Hematopoietic multipotent progenitor cell (in vitro differentiated cells): ENCODE data around the gene USP20. TPM values are rescaled to one million over a fixed set of nuclear protein-coding genes. Genes with fewer than 3 reads are reported as not detected.
"Not testable (repeated sequence)": the region's sequence is repeated elsewhere in the genome, so short reads cannot be mapped to it uniquely, and the experiment has no call there.

Source experiments
- DNase-seq, 3 donors: peaks; one replicate each; pipeline ENCODE4 v3.0.0-alpha.2; 2011 to 2015; ENCODE audit warnings: low read depth in 2 of 3, low spot score in 2 of 3
- total RNA-seq: library from RNA; depleted of rRNA; stranded (reverse); fragments of >200 nt; gene quantifications from one replicate; pipeline ENCODE4 v1.2.3, GENCODE V29; 2012

The USP20 gene
- total RNA-seq: 41.7 TPM

DNA sequence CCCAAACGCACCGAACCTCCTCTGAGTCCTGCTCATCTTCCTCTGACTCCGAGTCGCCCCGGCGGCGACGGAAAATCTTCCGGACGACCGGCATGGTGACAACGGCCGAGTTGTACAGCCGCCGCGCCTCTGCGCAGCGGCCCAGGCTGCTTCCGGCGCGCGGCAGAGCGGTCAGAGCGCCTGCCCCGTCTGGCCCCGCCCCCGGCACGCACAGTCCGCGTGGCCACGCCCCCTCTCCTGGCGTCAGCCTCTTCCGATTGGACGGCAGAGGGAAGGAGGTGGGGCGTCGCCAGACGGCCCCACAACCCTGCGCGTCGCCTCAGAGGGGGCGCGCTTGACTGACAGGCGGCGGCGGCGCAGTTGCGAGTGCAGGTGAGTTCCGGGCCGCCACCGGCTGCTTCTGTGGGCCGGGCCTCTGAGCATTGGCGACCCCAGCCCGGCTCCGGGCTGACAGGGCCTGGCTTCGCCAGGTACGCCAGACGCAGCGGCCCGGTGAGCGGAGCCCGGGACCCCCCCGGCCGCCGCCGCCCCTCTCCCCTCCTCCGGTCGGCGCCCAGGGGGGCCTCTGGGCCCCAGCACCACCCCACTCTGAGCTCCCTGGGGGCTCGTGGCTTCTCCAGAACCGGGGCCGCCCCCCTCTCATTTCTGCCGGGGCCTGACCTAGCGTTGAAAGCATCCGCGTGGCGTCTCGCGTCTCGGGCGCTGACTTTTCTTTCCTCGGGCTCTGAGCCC, at the start of gene USP20, which contains the start of gene C9orf78:
TSS of gene USP20 (plus strand) at position 331 of the 732 bp plus-strand sequence. CDS start 17,098 bp downstream, outside the sequence.
TSS of gene C9orf78 (minus strand) at position 148 of the 732 bp plus-strand sequence. CDS start at position 94, 54 bp downstream.
- DNase-seq: peak; percentile 97 to 98 (median 97)

- no peak for DNase-seq
These were observed 49.4 kb upstream of the USP20 start for GRCh38 chr9:129785866-129786265.

GRCh38 chr9:129786481-129786880, 48.8 kb upstream of the USP20 start:
- DNase-seq: no peak

DNA sequence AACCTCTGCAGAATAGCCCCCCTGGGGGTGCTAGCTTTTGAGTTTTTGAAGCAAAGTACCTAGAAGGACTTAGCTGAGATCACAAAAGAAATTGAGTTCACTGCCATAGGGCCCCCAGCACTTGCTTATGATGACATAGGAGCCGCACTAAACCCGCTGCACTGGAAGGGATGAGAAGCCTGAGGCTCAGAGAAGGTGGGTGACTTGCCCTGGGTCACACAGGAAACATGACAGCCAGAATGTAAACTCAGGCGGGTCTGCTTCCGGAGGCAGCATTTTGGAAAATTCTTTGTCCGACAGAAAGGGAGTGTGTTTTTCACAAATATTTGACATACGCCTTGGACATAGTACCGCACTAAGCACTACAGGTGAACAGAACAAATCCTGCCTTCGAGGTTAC, 40.7 kb upstream of the USP20 start:
- no peak for DNase-seq

DNA sequence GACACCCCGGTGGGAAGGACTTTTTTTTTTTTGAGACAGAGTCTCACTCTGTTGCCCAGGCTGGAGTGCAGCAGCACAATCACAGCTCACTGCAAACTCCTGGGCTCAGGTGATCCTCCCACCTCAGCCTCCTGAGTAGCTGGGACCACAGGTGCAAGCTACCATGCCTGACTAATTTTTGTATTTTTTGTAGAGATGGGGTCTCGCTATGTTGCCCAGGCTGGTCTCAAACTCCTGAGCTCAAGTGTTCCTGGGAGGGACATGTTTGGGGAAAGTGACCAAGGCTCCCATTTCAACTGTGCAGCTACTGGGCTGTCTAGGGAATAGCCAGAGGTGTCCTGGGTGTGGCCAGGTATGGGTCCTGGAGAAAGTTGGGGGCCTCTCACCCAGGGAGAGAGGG, 39.2 kb upstream of the USP20 start:
- DNase-seq: not testable (repeated sequence)

GRCh38 chr9:129798973-129799372, 36.3 kb upstream of the USP20 start:
- no peak for DNase-seq

GRCh38 chr9:129801504-129801903, 33.8 kb upstream of the USP20 start:
- DNase-seq: no peak

DNA sequence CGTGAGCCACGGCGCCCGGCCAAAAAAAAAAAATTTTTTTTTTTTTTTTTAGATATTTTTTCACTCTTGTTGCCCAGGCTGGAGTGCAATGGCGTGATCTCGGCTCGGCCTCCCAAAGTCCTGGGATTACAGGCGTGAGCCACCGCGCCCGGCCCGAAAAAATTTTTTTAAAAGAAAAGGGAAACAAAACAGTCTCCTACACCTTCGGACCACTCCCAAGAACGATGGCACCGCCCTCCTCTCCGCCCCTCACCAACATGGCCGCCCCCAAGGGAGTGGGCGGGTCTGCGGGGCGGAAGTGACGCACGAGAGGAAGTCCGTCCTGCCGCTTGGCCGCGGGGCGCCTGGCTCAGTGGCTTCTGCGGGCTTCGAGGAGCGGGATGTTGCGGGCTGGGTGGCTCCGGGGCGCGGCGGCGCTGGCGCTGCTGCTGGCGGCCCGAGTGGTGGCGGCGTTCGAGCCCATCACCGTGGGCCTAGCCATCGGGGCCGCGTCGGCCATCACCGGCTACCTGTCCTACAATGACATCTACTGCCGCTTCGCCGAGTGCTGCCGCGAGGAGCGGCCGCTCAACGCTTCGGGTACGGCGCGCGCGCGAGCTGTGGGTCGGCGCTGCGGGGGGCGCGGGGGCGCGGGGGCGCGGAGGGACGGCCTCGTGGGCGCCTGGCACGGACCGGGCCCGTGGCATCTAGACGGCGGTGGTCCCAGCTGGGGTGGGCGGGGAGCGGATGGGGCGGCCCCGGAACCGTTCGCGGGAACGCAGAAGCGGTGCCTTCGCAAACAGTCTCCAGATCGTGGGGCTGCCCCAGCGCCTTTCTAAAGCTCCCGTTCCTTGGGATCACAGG, 32.2 kb upstream of the USP20 start, which contains the start of gene TOR1B:
TSS of gene TOR1B (plus strand) at position 352 of the 843 bp plus-strand sequence. CDS start at position 381, 29 bp downstream.
- DNase-seq: peak; percentile 84 to 98 (median 96)

DNA sequence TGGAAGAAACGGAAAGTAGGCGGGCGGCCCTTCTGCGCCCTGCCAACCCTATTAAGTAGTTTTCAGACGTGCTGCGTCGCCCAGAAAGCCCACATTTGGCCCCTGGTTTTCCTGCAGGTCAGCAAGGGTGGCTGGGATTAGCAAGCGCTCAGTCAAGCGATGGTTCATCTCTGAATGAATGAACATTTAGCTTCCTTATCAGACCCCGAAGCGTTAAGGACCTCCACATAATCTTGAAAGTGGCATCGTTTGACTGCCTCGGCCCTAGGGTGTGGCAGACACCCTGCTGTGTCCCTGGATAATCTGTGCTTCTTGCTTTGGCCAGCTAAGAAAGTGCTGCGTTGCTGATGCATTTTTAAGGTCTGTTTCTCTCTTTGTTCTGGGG, 31.6 kb upstream of the USP20 start:
- no peak for DNase-seq

- no peak for DNase-seq
These were observed 29.2 kb upstream of the USP20 start for GRCh38 chr9:129806061-129806460.

GRCh38 chr9:129809346-129809745, 25.9 kb upstream of the USP20 start:
- DNase-seq: no peak

DNA sequence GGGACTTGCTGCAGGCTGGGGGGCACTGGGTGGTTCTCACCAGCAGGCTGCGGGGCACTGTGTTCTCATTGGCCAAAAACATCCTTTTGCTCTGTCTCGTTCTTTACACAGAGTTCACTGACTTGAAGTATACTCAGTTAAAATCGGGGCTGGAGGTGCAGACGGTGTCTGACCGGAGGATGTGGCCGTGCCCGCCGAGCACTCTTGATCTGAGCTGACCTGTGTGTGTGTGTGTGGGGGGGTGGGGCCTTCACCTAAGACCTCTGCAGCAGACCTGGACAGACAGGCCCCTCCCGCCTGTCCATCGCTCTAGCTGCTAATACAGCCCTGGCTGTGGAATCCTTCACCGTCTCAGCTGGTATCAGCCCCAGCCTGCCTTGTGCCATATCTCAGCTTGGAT, 25.1 kb upstream of the USP20 start:
- DNase-seq: no peak

- DNase-seq: no peak
These were observed 24.5 kb upstream of the USP20 start for GRCh38 chr9:129810788-129811187.

- no peak for DNase-seq
These were observed 23.3 kb upstream of the USP20 start for GRCh38 chr9:129811967-129812363.

DNA sequence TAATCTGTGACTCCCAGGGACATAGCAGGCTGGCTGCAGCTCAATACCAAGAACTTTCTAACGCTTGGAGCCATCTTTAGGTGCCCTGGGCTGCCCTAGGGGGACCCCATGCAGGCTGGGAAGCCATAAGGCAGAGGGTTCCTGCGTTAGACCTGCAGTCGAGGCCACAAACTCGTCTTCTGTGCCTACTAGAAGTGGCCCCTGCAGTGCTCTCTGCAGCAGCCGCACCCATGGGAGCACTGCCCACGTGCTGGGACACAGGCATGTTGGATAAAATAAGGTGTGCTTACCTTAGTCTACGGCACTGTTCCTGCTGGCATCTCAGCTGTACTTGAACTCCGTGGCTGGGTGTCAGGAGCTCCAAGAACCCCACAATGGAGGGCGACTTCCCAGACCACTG, 22.9 kb upstream of the USP20 start:
- DNase-seq: no peak

DNA sequence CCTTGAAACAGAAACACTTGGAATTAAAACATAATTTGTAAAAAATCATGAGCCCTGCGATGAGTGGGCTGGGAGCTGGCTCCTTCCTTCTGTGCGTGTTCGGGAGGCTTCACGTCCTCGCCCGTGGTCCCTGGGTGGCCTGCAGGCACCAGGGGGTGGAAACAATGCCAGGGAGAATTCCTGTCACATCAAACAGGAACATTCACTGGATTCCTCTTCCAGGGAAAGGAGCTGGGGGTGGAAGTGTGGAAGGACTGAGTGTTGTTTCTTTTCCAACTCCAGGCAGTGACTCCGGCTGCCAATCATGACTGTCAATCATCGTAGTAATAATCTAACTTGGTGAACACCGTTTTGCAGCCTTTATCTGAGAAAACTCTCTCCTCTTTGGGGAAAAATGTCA, 21.6 kb upstream of the USP20 start:
- no peak for DNase-seq

- DNase-seq: no peak
These were observed 20.6 kb upstream of the USP20 start for GRCh38 chr9:129814432-129815223.

DNA sequence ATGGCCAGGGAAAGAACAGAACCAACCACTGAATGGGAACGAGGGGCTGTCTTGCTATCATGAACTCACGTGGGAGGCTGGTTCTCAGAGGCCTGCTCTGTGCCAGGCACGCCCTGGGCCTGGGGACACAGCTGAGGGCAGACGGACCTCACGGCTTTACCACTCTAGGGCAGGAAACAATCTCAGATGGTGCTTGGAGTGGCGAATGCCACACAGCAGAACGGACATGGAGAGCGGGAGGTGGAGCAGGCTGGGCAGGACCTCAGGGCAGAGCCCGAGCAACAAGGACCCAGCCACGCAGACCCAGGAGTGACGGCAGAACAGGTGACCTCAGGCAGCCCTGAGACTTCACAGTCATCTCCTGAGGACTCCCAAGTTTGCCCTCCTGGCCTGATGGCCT, 20.0 kb upstream of the USP20 start:
- DNase-seq: no peak

GRCh38 chr9:129816501-129817435, 18.5 kb upstream of the USP20 start:
- no peak for DNase-seq
